Measurements from ENCODE around the gene CTSO. TPM values are rescaled to one million over a fixed set of nuclear protein-coding genes. Genes with fewer than 3 reads are reported as not detected.

Gene CTSO
- total and polyA plus RNA-seq, 2 of the 8 experiments (the other 6 are each of a cell fraction or from before 2014, with no cell fraction given), result 0.39 to 0.41 TPM

GRCh38 chr4:155984106-155984797, 30.6 kb upstream of the CTSO start:
- Histone ChIP-seq H4K8ac (ENCODE audit: extremely low read depth, insufficient read depth, low read length) (no peak overlapping the region), H4K91ac (replicated peaks; ENCODE audit: insufficient read length, low read length) (no peak overlapping the region), H2AFZ (ENCODE audit: low read length) (no peak overlapping the region), H2BK20ac (ENCODE audit: low read length) (no peak overlapping the region), H3K14ac (ENCODE audit: insufficient read length) (no peak overlapping the region), H3K4me2 (ENCODE audit: insufficient read depth in 1 of 2, low read depth in 2 of 2, low read length in 2 of 2) (no peak overlapping the region), H3K23me2 (ENCODE audit: low read depth, low read length) (no peaks in the 10 kb centered on the region), H3K18ac (ENCODE audit: extremely low read depth, low read length) (no peak overlapping the region), H3K27me3 (replicated peaks in 1 of 4; ENCODE audit: control insufficient read depth in 3 of 4, extremely low read depth in 1 of 4, insufficient read depth in 3 of 4, low read length in 3 of 4) (no peaks in the 10 kb centered on the region; a peak in 1 of 7 replicates), H3K9ac (replicated peaks in 1 of 4; ENCODE audit: extremely low read depth in 1 of 4, low read depth in 3 of 4, low read length in 3 of 4) (no peak overlapping the region), H3K79me1 (ENCODE audit: low read depth, low read length) (no peaks in the 10 kb centered on the region), H2BK15ac (ENCODE audit: low read length) (no peak overlapping the region), H2BK12ac (ENCODE audit: low read depth, low read length) (no peak overlapping the region), H3K4me1 (replicated peaks in 1 of 4; ENCODE audit: control insufficient read depth in 3 of 4, insufficient read depth in 4 of 4, low read length in 3 of 4) (peaks cover 0 to 7% (median 0%) of the 10 kb centered on the region in 4 experiments; a peak in 1 of 7 replicates), H2AK5ac (ENCODE audit: low read depth, low read length) (no peak overlapping the region), H4K20me1 (replicated peaks in 1 of 2; ENCODE audit: control insufficient read depth in 1 of 2, insufficient read depth in 2 of 2, low read length in 2 of 2) (no peaks in the 10 kb centered on the region), H3K36me3 (ENCODE audit: control insufficient read depth in 2 of 4, insufficient read depth in 4 of 4, low read length in 3 of 4) (no peaks in the 10 kb centered on the region), H2BK5ac (ENCODE audit: low read depth, low read length) (no peak overlapping the region), H3K56ac (replicated peaks; ENCODE audit: insufficient read length, low read depth, low read length) (no peak overlapping the region), H3K4me3 (ENCODE audit: extremely low read depth in 1 of 4, insufficient read depth in 2 of 4, low read depth in 3 of 4, low read length in 4 of 4) (no peak overlapping the region), H3K27ac (ENCODE audit: low read depth, low read length) (no peak overlapping the region), H4K5ac (ENCODE audit: insufficient read length, low read depth, low read length) (no peak overlapping the region), H3K9me3 (ENCODE audit: insufficient read depth in 2 of 2, low read depth in 1 of 2, low read length in 1 of 2) (no peaks in the 10 kb centered on the region), H3K23ac (ENCODE audit: insufficient read length) (no peak overlapping the region), H3K4ac (replicated peaks; ENCODE audit: insufficient read length, low read depth, low read length) (no peak overlapping the region), H3K79me2 (ENCODE audit: control insufficient read depth in 1 of 2, insufficient read depth in 2 of 2, low read length in 2 of 2) (no peaks in the 10 kb centered on the region), H2BK120ac (replicated peaks; ENCODE audit: low read depth, low read length) (no peak overlapping the region)
- WGBS, 2 experiments (ENCODE audit: extremely low coverage in 1 of 2, insufficient coverage in 1 of 2, insufficient read length in 1 of 2, insufficient replicate concordance in 2 of 2, low coverage in 1 of 2, low lambda C conversion rate in 2 of 2, missing lambda C conversion rate in 1 of 2), result 88% methylated on average over 4 of the region's 4 CpGs; no CpG with 5 or more reads in 1 of the 2 experiments
- DNase-seq (ENCODE audit: low read depth in 1 of 2, low spot score in 2 of 2) (no peak), FAIRE-seq (no peak)
- POLR2A ChIA-PET (ENCODE audit: partially characterized antibody), result no interaction called here
- CTCF ChIA-PET (ENCODE audit: partially characterized antibody), result interaction anchor here (1.9 kb wide), 1 partner anchor 16 kb away, joined by 5 read pairs; no protein-coding TSS in a partner anchor
- no peak for TF ChIP-seq TBP (IDR thresholded peaks at IDR 0.05; ENCODE audit: low read depth, low read length)
- no peak for TF ChIP-seq ATF3 (IDR thresholded peaks at IDR 0.05; ENCODE audit: insufficient read depth, low read depth, low read length)
- no peak for TF ChIP-seq USF2 (IDR thresholded peaks at IDR 0.05; ENCODE audit: low read length)
